GM12874 (cell line): ENCODE data around the gene MLN.

Experiments
- TF ChIP-seq, protein P1 (sequence below): IDR thresholded peaks from 2 replicates; pipeline ENCODE4 v1.5.1; 2011; ENCODE audit warnings: low read depth, mild to moderate bottlenecking, control low read depth, low read length, moderate library complexity; ENCODE audit not compliant: insufficient read depth

Gene MLN

DNA sequence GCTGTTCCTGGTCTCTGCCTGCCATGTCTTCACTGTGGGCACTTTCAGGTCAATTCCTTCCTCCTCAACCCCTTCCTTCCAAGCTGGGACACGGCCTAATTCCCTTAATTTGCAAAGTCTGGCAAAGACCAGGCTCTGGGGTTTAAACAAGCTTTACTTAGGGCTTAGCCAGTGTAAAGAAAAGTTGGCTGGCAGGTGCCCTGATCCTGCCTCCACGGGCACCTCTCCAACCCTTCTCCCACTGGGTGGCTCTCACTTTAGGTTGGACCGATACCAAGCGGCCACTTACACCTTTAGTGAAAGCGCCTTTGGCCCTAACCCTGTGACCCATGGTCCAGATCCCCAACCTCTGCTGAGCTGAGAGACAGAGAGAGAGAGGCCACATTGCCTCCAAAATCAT is 13.7 kb upstream of the MLN start:
- TF ChIP-seq, protein P1, sequence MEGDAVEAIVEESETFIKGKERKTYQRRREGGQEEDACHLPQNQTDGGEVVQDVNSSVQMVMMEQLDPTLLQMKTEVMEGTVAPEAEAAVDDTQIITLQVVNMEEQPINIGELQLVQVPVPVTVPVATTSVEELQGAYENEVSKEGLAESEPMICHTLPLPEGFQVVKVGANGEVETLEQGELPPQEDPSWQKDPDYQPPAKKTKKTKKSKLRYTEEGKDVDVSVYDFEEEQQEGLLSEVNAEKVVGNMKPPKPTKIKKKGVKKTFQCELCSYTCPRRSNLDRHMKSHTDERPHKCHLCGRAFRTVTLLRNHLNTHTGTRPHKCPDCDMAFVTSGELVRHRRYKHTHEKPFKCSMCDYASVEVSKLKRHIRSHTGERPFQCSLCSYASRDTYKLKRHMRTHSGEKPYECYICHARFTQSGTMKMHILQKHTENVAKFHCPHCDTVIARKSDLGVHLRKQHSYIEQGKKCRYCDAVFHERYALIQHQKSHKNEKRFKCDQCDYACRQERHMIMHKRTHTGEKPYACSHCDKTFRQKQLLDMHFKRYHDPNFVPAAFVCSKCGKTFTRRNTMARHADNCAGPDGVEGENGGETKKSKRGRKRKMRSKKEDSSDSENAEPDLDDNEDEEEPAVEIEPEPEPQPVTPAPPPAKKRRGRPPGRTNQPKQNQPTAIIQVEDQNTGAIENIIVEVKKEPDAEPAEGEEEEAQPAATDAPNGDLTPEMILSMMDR = no peak

GRCh38 chr6:33816911-33817310 is 13.1 kb upstream of the MLN start:
- TF ChIP-seq, protein P1 = no peak

DNA sequence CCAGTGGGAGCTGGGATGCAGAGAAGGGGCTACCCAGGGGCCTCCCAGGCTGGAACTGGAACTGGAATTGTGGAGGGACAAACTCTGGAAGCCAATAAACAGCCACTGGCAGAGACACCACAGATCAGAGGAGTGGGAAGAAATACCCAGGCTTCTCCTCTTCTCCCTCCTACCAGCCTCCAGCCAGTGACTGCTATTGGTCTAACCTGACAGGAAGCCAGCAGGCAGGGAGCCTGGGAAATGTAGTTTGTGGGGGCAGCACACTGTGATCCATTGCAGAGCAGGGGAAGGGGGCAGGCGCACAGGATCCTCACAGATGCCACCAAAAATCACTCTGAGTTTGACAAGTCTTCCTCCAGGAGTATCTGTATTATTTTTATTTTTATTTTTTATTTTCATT is 12.1 kb upstream of the MLN start:
- TF ChIP-seq, protein P1 = no peak

DNA sequence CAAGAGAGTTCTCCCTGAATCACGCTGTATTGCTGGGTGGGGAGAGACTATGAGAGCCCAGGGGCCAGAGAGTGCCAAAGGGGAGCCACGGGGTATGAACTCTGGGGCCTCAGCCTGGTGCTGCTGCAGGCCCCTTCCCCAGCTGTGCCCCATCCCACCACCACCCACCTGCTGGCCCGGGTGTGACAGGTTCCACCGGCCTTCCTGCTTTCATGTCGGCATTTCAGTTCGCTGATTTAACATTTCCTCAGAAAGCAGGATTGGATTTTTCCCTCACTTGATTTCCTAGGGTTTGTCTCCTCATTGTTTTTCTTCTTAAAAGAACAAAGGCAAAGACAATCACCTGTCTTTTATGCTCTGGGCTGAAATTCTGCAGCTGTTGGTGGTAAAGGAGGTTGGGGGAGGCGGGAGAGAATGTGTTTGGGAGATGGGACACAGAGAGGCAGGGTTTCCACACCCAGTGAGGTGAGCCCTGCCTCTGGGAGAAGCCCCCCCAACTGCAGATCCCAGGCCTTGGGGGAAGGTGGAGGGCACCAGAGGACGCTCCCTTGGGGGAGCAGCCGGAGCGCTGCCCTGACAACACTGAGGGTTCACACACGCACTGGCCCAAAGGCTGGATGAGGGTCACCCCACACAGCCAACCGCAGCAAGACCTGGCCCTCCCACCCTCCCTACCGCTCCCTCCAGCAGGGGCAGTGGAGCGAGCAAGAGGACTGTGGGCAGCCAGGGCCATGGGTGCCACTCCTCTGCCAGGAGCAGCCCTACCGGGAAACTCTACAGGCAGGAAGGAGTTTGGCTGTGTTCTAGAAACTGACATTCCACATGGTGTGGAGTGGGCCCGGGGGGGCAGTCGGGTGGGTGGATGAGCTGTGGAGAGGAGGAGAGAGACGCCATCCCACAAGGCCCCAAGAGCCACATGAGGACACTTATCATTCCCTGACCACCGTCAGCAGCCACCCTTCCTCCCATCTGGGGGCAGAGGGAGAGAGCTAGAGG is 10.5 kb upstream of the MLN start:
- TF ChIP-seq, protein P1 = no peak

DNA sequence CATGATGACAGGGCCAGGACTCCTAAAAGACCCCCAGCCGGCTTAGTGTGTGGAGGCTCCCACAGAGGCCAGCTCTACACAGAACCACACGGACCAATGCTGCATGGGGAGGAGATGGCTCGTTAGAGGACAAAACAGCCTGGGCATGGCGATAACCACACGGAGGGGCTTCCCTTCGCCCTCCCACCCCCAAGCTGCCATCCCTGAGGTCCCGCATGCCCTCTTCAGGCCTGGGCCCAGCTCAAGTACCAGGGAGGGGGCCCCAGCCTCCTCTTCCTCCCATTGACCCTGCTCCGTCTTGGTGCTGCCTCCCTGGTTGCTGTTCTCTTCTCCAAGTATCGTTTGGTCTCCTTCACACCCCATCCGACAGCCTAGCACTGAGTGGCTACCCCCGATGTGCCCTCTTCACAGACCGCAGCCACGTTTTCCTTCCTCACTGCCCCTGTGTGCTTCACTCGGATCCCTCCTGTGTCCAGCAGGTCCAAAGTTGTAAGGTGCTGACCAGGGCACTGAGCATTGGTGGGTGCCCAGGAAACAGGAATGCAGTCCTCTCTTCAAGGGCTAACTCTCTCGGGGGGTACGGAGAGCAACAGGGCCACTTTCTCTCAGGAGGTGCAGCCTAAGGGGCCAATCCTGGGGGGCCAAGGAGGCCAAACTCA is 9.6 kb upstream of the MLN start:
- TF ChIP-seq, protein P1 = no peak

- TF ChIP-seq, protein P1 = peak; percentile 14; the same call in 1 of the 2 replicates
Observed at GRCh38 chr6:33812669-33813068, 8.9 kb upstream of the MLN start.

DNA sequence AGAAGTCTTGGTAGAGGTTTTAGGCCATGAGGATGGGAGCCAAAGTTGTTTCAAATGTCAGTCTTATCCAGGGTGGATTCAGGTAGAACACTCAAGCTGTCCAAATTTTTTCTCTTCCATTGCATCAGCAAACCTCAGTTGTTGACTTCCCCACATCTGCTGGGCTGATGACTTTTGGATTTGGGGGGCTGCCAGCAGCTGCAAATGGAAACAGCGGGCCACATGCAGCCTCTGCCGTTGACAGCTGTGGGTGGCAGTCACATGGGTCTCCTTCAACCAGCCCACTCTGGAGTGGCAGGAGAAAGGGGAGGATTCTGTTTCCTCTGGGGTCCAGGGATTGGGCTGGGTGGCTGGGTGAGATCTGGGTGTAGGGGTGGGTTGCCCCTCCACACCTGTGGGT is 5.8 kb upstream of the MLN start:
- TF ChIP-seq, protein P1 = no peak
